ENCODE results near the gene TGIF2.
"Not testable (repeated sequence)": the region's sequence is repeated elsewhere in the genome, so short reads cannot be mapped to it uniquely, and the experiment has no call there.

The TGIF2 gene

DNA sequence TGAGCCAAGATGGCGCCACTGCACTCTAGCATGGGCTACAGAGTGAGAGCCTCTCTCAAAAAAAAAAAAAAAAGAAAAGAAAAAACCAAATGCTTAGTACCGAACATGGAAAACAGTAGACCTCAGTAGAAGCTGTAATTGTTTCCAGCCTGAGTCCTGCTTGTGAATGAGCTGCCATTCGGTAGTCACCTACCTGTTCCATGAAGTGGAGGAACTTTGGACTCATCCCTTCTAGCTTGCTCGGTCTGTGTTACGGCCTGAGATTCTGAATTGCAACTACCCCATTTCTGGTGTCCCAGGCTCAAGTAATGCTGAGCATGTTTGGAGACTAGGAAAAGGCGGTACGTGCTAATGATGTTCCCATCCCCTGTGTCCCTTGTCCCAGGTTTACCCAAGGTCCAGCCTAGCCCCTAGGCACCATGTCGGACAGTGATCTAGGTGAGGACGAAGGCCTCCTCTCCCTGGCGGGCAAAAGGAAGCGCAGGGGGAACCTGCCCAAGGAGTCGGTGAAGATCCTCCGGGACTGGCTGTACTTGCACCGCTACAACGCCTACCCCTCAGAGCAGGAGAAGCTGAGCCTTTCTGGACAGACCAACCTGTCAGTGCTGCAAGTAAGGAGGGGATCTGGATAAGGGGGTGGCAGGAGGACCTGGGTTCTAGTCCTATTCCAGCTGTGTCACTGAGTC lies 5.1 kb downstream of the TGIF2 start:
- no peak for DNase-seq (ENCODE audit: low read depth)

GRCh38 chr20:36579996-36580545 lies 6.7 kb downstream of the TGIF2 start:
- no peak for DNase-seq (ENCODE audit: low read depth)

- no peak for DNase-seq (ENCODE audit: low read depth)
Observed at GRCh38 chr20:36582322-36582721, 8.9 kb downstream of the TGIF2 start.

DNA sequence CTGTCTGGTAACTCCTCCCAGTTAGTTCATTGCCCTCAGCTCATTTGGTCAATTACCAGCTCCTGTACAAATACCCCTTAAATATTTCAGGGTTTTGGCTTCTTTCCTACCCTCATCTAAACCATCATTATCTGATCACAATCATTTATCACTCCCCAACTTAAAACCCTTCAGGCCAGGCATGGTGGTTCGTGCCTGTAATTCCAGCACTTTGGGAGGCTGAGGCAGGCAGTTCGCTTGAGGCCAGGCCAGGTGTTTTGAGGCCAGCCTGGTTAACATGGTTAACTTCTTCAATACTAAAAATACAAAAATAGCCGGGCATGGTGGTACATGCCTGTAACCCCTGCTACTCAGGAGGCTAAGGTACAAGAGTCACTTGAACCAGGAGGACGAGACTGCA lies 9.4 kb downstream of the TGIF2 start:
- DNase-seq (ENCODE audit: low read depth): no peak

GRCh38 chr20:36584018-36584481 lies 10.7 kb downstream of the TGIF2 start:
- DNase-seq (ENCODE audit: low read depth): no peak

GRCh38 chr20:36585410-36586125 lies 12.2 kb downstream of the TGIF2 start:
- no peak for DNase-seq (ENCODE audit: low read depth)

DNA sequence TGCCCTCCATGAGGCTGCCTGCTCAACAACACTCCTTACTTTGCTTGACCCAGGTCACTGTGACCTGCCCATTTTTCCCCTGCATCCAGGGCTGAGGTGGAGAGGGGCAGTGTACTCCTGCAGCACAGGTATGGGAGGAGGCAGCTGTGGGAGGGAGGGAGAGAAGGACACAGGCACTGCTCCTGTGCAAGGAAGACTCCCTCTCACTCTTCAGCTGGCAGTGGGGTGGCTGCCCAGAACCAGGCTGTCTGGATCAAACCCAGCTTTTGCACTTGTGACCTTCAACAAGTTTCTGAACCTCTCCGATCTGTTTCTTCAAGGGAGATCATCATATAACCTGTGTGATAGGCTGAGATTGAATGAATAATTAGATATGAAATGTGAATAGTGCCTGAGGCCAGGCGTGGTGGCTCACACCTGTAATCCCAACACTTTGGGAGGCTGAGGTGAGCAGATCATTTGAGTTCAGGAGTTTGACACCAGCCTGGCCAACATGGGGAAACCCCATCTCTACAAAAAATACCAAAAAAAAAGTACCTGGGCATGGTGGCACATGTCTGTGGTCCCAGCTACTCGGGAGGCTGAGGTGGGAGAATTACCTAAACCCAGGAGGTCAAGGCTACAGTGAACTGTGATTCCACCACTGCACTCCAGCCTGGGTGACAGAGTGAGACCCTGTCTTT lies 14.1 kb downstream of the TGIF2 start:
- no peak for DNase-seq (ENCODE audit: low read depth)

- DNase-seq (ENCODE audit: low read depth): no peak
Observed at GRCh38 chr20:36591281-36591680, 17.9 kb downstream of the TGIF2 start.

DNA sequence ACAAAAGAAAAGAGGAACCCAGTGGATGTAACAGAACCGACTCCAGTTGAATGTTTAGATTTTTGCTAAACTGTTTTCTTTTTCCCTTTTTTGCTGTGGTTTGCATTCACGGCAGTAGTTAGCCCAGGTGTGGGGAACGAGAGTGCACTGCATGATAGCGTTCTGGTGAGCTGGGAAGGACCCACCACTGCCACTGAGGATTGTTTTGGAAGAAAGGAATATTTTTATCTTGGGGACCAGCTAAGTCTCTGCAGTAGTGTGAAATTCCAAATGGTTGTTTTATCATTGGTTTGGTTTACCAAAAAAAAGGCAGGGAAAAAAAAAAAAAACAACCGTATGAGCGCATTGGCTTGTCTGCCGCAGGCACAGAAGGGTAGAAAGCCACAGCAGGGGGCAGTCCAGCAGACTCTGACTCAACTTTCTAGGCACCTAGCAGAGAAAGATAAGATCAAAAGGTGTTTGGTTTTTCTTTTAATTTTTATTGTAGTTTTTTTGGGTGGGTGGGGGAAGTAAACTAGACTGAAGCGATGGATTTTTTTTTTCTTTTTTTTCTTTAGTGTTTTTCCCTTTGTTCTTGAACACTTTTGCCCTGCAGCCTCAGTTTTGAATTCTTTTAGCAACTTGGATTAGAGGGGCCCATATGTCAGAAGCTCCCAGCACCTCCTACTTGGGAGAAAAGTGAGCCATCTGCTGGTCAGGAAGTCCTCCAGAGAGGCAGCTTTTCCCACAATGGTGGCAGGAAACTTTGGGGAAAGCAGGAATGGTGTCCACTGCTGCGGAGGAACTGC lies 18.7 kb downstream of the TGIF2 start:
- peak; percentile 46 for DNase-seq (ENCODE audit: low read depth)

GRCh38 chr20:36593347-36593929 lies 20.0 kb downstream of the TGIF2 start:
- DNase-seq (ENCODE audit: low read depth): no peak

DNA sequence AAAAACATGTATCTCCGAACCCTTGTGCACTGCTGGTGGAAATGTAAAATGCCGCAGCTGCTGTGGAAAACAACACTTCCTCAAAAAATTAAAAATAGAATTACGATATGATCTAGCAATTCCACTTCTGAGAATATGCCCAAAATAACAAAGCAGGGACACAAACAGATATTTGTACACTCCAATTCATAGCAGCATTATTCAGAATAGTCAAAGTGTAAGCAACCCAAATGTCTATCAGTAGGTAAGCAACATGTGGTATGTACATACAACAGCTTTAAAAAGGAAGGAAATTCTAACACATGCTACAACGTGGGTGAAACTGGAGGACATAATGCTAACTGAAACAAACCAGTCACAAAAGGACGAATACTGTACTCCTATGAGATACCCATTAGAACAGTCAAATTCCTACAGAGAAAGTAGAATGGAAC lies 26.5 kb downstream of the TGIF2 start:
- no peak for DNase-seq (ENCODE audit: low read depth)

DNA sequence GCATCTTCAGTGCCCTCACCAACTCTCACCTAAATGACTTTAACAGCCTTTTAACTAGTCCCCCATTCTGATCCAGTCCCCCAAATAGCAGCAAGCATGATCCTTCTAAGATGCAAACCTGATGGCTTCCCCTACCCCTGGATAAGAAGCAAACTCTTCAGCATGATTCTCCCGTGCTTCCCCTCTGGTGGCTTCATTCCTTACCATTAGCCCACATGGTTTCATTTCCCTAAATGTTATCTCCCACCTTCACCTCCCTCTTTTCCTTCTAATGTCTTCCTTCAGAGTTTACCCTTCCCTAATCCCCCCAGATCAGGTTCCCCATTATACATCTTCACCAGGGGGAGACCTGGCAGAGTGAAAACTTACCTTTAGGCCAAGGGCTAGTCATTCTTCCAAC lies 28.1 kb downstream of the TGIF2 start:
- DNase-seq (ENCODE audit: low read depth): no peak

GRCh38 chr20:36604952-36605398 lies 31.6 kb downstream of the TGIF2 start:
- peak; percentile 20 for DNase-seq (ENCODE audit: low read depth)

- peak; percentile 99 for DNase-seq (ENCODE audit: low read depth)
Observed at GRCh38 chr20:36605399-36606157, 32.2 kb downstream of the TGIF2 start, which contains the start of gene RAB5IF. Gene RAB5IF (plus strand): TSS chr20:36605779. CDS start chr20:36605952, 173 bp downstream.

DNA sequence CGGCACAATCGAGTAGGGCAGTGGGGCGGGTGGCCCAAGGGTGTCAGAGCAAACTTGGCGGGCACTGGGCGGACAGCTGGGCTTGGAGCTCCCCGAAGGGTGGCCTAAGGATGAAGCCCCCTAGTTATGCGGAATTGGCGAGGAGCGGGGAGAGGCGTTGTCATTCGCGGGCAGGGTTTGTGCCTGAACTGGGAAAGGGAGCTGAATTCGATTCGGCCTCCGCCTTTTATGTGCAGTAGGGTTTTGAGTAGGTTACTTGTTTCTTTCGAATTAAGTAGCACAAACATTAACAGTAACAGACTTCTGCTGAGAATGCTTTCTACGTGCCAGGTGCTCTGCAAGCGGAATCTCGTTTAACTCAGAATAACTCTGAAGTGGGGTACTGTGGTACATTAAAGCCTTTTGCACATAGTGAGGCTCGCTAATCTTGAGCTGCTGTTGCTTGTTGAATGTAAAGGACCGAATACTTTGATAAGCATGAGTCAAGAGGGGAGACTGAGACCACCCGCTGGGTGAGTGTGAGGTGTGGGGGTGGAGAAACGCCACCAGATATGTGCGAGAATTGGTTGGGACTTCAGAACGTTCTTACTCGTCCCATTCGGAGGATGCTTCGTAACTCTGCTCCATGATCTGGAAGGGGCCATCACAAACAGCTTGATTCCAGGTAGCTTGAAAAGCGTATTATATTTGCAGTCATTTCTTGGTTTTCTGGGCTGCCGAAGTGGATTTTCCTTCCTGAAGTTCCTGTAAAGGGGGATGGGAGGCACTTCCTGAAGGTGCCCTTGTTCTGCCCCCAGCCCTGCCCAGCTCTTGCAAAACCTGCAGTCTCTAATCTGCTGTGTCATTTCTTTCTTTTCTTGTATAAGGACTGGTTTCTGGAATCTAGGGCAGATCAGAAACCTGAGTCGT lies 33.0 kb downstream of the TGIF2 start:
- DNase-seq (ENCODE audit: low read depth): no peak

DNA sequence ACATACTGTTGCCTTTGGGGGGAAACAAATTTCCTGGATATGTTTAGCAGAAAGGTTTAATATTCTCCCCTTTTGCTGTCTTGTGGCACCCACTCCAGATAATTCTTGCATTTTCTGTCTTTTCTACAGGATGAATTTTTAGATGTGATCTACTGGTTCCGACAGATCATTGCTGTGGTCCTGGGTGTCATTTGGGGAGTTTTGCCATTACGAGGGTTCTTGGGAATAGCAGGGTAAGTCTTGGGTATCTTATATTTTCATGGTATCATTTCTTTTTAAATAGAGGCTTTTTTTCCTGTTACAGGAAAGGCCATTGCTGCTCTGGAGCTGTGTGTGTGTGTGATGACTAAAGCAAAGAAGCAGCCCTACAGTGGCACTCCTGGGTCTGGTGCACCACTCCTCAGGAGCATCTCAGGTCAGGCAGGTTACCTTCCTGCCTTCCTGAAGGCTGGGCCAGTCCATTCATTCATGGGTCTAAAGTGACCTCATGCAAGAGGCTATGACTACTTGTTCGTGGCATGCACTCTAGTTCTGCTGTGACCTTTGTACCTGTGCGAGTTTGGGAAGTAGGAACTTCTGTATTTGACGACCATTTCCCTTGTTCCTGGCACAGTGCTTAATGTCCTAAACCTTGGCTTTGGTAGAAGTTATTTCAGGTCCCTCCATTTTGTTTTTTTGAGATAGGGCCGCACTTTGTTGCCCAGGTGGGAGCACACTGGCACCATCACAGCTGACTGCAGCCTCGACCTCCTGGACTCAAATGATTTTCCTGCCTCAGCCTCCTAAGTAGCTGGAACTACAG lies 34.4 kb downstream of the TGIF2 start:
- no peak for DNase-seq (ENCODE audit: low read depth)

DNA sequence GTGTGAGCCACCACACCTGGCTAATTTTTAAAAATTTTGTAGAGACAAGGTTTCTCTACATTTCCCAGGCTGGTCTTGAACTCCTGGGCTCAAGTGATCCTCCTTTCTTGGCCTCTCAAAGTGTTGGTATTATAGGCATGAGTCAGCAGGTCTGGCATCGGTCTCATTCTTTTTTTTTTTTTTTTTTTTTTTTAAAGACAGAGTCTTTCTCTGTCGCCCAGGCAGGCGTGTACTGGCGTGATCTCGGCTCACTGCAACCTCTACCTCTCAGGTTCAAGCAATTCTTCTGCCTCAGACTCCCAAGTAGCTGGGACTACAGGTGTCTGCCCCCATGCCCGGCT lies 35.0 kb downstream of the TGIF2 start:
- DNase-seq (ENCODE audit: low read depth): not testable (repeated sequence)

DNA sequence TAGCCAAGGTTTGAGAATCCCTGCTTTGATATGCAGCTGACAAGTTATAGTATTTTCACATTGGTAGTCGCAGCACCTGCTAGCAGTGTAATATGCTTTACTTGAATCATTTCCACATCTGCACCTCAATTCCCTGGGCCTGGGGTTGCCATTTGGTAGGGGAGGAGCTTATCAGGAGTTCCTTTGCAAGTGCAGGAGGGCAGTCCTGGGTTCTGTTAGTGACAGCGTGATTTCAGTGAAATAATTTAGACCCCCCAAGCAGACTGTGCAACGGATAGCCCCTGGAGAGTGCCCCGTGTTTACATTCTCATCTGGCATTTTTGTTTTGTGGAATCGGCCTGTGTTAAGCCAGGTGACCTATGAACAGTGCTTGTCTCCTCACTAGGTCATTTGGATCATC lies 38.2 kb downstream of the TGIF2 start:
- DNase-seq (ENCODE audit: low read depth): no peak

- no peak for DNase-seq (ENCODE audit: low read depth)
Observed at GRCh38 chr20:36613974-36614373, 40.6 kb downstream of the TGIF2 start.

Data from activated T-helper 9 cell treated with anti-CD3 and anti-CD28 coated beads, Interleukin-2, amount 50 U/mL, for 16 hours (primary cell).